H1 (cell line): ENCODE data around the gene PIK3CA.

Source experiments
- MAFK ChIP-seq: IDR thresholded peaks from 2 replicates; pipeline ENCODE4 v1.6.1; 2012; ENCODE audit warnings: low read depth, mild to moderate bottlenecking, improper control_type of control experiment, low read length
- TAF1 ChIP-seq: IDR thresholded peaks from 2 replicates; pipeline ENCODE4 v1.6.1; 2011; ENCODE audit warnings: mild to moderate bottlenecking, low read depth, low read length

- TF ChIP-seq TAF1 (no peak), MAFK (no peak)
These were observed 120.4 kb downstream of the PIK3CA start for GRCh38 chr3:179268400-179269051.
